HG03175 (cell line): ENCODE results near the gene MSI1.
"Not testable (repeated sequence)": the region's sequence is repeated elsewhere in the genome, so short reads cannot be mapped to it uniquely, and the experiment has no call there.

Experiments
- ATAC-seq: cut with Tn5 transposase; IDR thresholded peaks from one replicate; pipeline ENCODE4 v1.9.1; 2021; ENCODE audit warnings: mild to moderate bottlenecking, moderate library complexity; ENCODE audit not compliant: unreplicated experiment

MSI1 gene

GRCh38 chr12:120358412-120359100 is 10.4 kb downstream of the MSI1 start:
- ATAC-seq = no peak

- ATAC-seq = no peak
Observed at GRCh38 chr12:120357104-120357503, 11.9 kb downstream of the MSI1 start.

DNA sequence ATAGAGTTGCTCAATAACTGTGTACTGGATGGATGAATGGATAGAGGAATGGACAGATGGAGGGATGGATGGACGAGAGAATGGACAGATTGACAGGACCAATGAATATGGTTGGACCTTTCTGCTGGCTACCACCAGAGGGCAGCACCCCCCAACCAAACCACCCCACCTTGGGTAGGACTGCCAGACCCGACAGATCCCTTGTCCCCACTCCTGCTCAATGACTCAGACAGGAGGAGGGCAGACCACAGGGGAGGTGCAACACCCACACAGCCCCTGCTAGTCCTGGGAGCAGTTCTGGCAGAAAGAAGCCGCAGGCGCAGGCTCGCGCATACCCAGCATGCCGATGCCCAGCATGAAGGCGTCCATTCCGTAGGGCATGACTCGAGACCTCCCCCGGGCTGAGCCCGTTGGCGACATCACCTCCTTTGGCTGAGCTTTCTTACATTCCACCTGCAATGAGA is 12.4 kb downstream of the MSI1 start:
- no peak for ATAC-seq

DNA sequence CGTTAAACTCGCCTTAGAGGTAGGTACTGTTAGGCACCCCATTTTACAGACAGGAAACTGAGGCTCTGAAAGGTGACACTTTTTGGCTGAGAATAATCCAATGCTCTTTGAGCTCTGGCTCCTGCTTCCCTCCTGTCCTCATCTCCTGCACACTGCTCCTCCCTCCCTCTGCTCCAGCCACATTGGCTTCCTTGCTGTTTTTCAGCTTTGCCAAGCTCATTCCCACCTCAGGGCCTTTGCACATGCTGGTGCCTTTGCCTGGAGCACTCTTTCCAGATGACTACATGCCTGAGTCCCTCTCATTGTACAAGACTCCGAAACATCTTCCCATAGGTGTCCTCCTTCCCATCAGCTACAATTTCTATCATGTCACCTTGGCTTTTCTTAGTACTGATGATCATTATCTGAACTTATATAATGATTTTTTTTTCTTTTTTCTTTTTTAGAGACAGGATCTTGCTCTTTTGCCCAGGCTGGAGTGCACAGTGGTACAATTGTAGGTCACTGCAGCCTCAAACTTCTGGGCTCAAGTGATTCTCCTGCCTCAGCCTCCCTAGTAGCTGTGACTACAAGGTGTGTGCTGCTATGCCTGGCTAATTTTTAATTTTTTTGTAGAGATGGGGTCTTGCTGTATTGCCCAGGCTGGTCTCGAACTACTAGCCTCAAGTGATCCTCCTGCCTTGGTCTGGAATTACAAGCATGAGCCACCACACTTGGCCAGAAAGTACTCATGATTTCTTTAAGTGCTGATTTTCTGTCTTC is 15.2 kb downstream of the MSI1 start:
- ATAC-seq = no peak

DNA sequence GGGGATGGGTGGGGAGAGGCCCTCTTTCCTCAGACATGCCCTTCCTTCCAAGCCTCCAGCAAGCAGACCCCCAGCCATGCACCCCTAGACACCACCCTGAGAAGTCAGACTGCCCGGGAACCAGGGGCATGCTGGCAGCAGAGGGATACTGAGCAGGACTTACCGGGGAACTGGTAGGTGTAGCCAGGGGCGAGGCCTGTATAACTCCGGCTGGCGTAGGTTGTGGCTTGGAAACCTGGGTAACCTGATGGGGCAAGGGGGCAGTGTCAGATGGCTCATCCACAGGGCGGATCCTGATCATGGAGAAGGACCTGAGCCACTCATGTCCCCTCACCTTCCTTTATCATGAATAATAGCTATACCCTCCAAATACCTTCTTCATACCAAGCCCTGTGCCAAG is 15.8 kb downstream of the MSI1 start:
- no peak for ATAC-seq

GRCh38 chr12:120352117-120352516 is 16.8 kb downstream of the MSI1 start:
- ATAC-seq = no peak

DNA sequence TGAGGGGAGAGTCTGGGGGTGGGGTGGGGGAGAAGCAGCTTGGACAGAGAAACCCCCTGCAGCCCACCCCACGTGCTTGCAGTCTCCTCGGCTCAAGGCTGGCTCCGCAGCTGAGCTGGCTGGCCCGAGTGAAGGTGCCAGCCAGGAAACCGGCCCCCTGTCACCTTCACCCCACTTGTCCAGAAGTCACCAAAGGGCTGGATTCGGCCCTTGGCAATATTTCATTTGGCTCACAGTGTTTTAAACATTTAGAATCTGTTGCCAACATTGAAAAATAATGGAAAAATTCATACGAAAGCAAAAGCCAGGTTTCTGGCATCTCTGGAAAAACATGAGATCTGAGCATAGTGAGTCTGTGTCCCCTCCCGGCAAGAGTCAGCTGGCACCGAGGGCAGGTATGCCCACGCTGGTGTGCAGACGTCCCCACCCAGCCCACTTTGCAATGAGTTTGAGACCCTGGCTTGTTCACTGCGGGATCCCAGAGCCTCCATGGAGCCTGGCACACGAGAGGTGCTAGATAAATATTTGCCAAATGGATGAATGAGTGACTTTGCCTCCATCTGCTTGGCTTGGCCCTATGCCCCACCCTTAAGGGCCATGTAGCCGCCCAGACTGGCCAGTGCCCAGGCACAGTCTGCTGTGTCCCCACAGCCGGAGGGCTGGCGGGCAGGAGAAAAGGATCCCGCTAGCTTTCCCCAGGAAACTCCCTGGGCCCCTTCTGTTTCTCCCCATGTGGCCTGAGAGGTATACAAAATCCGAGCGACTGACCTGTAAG is 18.2 kb downstream of the MSI1 start:
- ATAC-seq = no peak

DNA sequence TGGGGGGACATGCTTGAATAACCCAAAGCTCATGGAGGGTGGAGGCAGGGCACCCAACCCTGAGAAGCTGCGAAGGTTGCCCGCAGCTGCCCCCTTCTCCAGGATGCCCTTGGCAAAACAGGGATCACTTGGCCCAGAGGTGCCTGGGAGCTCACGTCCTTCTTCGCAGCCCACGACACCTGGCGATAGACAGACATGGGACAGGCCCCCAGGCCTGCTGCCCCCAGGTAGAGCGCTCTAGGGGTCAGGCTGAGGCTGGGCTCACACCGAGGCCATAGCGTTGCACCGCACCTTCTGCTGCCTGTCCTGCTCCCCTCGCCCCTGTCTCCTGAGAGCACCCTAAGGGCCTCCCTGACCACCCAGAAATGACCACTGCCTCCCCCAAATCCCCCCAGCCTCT is 21.2 kb downstream of the MSI1 start:
- no peak for ATAC-seq

GRCh38 chr12:120346681-120347080 is 22.3 kb downstream of the MSI1 start:
- no peak for ATAC-seq

DNA sequence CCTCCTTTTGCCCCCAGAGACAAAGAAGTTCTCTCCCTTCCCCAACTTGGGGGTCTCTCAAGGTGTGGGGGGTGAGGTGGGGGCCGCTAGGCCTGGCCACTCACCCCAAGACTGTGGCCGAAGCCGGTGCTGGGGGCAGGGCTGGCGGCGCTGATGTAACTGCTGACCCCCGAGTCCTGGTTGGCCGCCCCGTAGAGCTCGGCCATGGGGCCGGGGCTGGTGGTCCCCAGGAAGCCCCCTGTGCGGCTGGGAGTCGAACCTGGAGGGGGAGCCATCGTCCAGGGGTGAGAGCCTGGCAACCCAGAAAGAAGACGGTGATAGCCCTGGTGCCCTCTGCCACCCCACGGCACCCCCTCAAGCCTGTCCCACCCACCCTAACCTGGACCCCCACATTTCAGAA is 22.9 kb downstream of the MSI1 start:
- ATAC-seq = no peak

- no peak for ATAC-seq
Observed at GRCh38 chr12:120343692-120344091, 25.3 kb downstream of the MSI1 start.

GRCh38 chr12:120343039-120343537 is 25.9 kb downstream of the MSI1 start:
- ATAC-seq = no peak

DNA sequence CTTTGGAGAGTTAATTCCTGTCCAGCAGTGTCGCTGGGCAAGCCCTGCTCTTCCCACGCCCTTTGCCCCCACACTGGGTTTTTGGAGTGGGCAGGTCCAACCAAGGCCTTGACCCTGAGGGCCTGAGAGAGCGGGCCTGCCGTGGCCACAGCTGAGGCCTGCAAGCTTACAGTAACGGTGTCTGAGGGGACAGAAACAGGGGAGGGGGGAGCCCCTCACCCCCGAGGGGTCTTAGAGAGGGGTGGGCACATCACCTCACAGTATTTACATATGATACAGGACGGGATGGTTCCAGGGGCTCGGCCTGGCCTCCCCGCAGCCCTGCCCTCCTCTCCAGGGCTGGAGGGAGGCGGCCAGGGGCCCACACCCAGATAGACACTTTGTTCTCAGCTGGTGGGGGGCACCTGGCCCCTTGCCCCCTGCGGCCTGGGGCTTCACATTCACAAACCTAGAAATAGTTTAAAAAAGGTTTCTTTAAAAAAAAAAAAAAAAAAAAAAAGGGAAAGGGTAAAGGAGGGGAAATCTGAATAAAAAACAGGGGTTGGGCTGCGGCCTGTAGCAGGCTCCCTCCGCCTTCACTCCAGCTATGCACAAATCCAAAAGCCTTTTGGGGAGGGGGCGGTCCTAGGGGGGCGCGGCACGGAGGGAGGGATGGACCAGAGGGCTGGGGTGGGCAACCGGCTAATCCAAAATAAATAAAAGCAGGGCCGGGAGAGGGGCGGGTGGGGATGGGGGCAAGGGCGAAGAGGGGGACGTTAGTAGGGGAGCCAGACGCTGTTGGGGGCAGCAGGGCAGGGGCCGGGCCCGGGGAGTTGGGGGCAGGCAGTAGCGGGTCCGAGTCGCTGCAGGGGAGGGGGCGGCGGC is 26.6 kb downstream of the MSI1 start:
- no peak for ATAC-seq

GRCh38 chr12:120339256-120339655 is 29.7 kb downstream of the MSI1 start:
- ATAC-seq = no peak

DNA sequence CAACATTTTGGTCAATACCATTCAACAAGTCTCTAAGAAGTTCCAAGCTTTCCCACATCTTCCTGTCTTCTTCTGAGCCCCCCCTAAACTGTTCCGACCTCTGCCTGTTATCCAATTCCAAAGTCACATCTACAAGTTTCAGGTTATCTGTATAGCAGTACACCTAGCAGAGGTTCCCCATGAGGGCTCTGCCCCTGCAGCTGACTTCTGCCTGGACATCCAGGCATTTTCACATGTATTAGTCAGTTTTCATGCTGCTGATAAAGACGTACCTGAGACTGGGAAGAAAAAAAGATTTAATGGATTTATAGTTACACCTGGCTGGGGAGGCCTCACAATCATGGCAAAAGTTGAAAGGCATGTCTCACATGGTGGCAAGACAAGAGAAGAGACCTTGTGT is 31.2 kb downstream of the MSI1 start:
- ATAC-seq = no peak

- ATAC-seq = not testable (repeated sequence)
Observed at GRCh38 chr12:120336392-120336791, 32.6 kb downstream of the MSI1 start.

- ATAC-seq = not testable (repeated sequence)
Observed at GRCh38 chr12:120335447-120335846, 33.5 kb downstream of the MSI1 start.

DNA sequence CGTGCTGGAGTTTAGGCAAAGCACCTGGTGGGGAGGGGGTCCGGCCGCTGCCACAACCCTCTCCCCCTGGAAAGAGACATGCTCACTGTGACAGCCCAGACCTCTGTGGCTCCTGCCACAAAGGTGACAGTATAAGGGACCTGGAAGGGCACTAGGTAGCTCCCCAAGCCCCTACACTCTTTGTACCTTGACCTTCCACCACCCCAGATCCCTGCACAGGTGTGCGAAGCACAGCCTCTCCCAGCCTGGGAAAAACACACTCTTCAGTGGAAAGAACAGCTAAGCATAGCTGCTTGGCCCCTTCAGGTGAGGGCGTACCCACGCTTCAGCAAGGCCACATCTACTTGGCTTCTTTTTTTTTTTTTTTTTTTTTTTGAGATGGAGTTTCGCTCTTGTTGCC is 36.4 kb downstream of the MSI1 start:
- ATAC-seq = no peak

- ATAC-seq = no peak
Observed at GRCh38 chr12:120332041-120332440, 36.9 kb downstream of the MSI1 start.

GRCh38 chr12:120331390-120331789 is 37.6 kb downstream of the MSI1 start:
- no peak for ATAC-seq

DNA sequence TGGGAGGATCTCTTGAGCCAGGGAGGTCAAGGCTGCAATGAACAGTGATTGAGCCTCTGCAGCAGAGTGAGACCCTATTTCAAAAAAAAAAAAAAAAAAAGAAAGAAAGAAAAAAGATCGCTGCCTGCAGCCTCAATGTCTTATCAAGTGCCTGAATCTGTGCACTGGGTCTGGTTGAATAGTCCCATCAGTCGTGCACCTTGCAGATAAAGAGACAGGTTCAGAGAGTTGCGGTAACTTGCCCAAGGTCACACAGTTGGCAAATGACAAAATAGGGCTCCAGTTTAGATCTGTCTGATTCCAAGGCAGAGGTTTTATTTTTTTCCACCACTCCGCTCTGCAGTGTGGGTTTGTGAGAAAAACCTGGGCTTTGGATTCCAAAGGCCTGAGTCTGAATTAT is 40.7 kb downstream of the MSI1 start:
- ATAC-seq = no peak
